Measurements from ENCODE around the gene CCDC69.

- TF ChIP-seq, protein P1, sequence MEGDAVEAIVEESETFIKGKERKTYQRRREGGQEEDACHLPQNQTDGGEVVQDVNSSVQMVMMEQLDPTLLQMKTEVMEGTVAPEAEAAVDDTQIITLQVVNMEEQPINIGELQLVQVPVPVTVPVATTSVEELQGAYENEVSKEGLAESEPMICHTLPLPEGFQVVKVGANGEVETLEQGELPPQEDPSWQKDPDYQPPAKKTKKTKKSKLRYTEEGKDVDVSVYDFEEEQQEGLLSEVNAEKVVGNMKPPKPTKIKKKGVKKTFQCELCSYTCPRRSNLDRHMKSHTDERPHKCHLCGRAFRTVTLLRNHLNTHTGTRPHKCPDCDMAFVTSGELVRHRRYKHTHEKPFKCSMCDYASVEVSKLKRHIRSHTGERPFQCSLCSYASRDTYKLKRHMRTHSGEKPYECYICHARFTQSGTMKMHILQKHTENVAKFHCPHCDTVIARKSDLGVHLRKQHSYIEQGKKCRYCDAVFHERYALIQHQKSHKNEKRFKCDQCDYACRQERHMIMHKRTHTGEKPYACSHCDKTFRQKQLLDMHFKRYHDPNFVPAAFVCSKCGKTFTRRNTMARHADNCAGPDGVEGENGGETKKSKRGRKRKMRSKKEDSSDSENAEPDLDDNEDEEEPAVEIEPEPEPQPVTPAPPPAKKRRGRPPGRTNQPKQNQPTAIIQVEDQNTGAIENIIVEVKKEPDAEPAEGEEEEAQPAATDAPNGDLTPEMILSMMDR (IDR thresholded peaks at IDR 0.05), result no peak
- no peak for TF ChIP-seq ZFX (IDR thresholded peaks at IDR 0.05; ENCODE audit: borderline replicate concordance)
Observed at GRCh38 chr5:151216781-151217180, 7.1 kb downstream of the CCDC69 start.

All from 22Rv1 (cell line).